ENCODE measurements around the gene GCFC2. TPM values are rescaled to one million over a fixed set of nuclear protein-coding genes. Genes with fewer than 3 reads are reported as not detected.
"Not testable (repeated sequence)": the region's sequence is repeated elsewhere in the genome, so short reads cannot be mapped to it uniquely, and the experiment has no call there.

The GCFC2 gene
- total RNA-seq, 1 donor from 2014 or later, result 27.8 TPM

DNA sequence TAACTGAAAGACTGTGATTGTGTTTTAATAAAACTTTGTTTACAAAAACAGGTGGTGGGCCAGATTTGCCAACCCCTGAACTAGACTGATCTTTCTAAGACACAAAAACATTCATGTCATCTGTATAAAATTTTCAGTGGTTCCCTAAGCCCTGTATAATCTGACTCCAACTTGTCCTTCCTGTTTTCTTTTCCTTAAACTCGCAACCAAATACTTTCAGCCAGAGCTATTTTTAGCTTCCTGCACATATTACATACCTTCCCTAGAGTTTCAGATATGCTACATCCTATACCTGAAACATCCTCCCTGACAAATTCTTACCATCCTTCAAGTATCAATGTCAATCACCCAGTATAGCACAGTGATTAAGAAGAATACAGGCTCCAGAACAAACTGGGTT, 4.8 kb downstream of the GCFC2 start:
- Mint-ChIP-seq H3K4me1 (ENCODE audit: low read depth) (peaks cover 17% of the 10 kb centered on the region), H3K27ac (no peak overlapping the region)

DNA sequence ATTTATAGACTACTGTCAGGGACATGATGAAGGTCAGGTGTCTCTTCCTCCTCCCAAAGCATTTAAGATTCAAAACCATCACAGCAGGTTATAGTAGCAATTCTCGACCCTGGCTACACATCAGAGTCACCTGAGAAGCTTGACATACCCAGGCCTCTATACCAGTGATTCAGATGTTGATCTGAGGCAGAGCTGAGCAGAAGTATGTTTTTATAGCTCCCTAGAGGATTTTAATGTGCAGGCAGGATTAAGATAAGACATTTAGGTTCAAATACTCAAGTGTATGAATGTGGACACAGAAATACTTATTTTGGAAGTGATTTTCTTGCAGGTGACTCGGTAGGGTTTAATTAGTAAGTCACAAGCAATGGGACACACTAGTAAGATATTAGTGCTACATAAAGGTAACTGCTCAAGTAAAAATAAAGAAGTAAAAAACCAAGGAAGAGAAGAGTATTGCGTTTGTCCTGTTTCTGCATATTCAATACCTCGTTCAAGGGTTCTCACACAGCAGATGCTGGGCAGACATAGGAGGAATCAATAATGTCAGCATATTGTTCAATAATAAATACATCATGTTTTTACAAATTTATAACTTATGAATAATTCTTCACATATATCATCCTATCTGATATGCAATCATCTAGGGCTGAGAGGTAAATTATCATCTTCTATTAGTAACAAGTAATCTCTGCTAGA, 7.0 kb downstream of the GCFC2 start:
- peaks cover 12% of the 10 kb centered on the region for H3K4me1 Mint-ChIP-seq (ENCODE audit: low read depth)
- peaks cover 38% of the 10 kb centered on the region for H3K36me3 Mint-ChIP-seq (ENCODE audit: insufficient read depth)
- H3K27ac Mint-ChIP-seq, result no peak overlapping the region
- no peaks in the 10 kb centered on the region for H3K9me3 Mint-ChIP-seq (ENCODE audit: low read depth)
- no peak for DNase-seq (ENCODE audit: low spot score, unreplicated experiment)
- no peaks in the 10 kb centered on the region for H3K27me3 Mint-ChIP-seq
- no peak overlapping the region for H3K4me3 Mint-ChIP-seq (ENCODE audit: low read depth)
- TF ChIP-seq, protein P1, sequence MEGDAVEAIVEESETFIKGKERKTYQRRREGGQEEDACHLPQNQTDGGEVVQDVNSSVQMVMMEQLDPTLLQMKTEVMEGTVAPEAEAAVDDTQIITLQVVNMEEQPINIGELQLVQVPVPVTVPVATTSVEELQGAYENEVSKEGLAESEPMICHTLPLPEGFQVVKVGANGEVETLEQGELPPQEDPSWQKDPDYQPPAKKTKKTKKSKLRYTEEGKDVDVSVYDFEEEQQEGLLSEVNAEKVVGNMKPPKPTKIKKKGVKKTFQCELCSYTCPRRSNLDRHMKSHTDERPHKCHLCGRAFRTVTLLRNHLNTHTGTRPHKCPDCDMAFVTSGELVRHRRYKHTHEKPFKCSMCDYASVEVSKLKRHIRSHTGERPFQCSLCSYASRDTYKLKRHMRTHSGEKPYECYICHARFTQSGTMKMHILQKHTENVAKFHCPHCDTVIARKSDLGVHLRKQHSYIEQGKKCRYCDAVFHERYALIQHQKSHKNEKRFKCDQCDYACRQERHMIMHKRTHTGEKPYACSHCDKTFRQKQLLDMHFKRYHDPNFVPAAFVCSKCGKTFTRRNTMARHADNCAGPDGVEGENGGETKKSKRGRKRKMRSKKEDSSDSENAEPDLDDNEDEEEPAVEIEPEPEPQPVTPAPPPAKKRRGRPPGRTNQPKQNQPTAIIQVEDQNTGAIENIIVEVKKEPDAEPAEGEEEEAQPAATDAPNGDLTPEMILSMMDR (IDR thresholded peaks at IDR 0.05; ENCODE audit: unreplicated experiment), result no peak

More for the DNA sequence above, 4.8 kb downstream of the GCFC2 start:
- H3K4me3 Mint-ChIP-seq (ENCODE audit: low read depth), result no peak overlapping the region
- no peaks in the 10 kb centered on the region for H3K27me3 Mint-ChIP-seq
- DNase-seq (ENCODE audit: low spot score, unreplicated experiment), result no peak
- H3K9me3 Mint-ChIP-seq (ENCODE audit: low read depth), result no peaks in the 10 kb centered on the region
- TF ChIP-seq, protein P1 (IDR thresholded peaks at IDR 0.05; ENCODE audit: unreplicated experiment), result no peak
- H3K36me3 Mint-ChIP-seq (ENCODE audit: insufficient read depth), result peaks cover 26% of the 10 kb centered on the region

DNA sequence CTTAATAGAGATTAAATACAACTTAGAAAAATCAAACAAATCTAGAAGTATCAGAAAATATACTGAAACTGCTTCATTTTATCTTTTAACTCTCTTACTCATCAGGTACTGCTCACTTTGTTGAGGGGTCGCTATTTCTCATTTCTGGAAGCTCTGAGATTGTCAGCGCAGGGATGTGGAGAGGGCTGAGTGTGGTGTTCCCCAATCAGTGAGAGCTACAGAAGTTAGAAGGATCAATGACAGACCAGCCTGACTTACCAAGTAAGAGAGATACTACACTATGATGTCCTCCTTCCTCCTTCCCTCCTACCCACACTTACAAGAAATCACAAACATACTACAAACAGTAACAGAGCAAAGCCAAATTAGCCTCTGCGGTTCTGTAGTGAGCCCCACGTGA, 8.1 kb downstream of the GCFC2 start:
- H3K4me1 Mint-ChIP-seq (ENCODE audit: low read depth), result peaks cover 5% of the 10 kb centered on the region
- TF ChIP-seq, protein P1 (IDR thresholded peaks at IDR 0.05; ENCODE audit: unreplicated experiment), result no peak
- H3K36me3 Mint-ChIP-seq (ENCODE audit: insufficient read depth), result peaks cover 48% of the 10 kb centered on the region
- DNase-seq (ENCODE audit: low spot score, unreplicated experiment), result no peak
- H3K9me3 Mint-ChIP-seq (ENCODE audit: low read depth), result no peaks in the 10 kb centered on the region
- H3K27ac Mint-ChIP-seq, result peak overlapping the region; percentile 73
- H3K27me3 Mint-ChIP-seq, result no peaks in the 10 kb centered on the region
- no peak overlapping the region for H3K4me3 Mint-ChIP-seq (ENCODE audit: low read depth)

DNA sequence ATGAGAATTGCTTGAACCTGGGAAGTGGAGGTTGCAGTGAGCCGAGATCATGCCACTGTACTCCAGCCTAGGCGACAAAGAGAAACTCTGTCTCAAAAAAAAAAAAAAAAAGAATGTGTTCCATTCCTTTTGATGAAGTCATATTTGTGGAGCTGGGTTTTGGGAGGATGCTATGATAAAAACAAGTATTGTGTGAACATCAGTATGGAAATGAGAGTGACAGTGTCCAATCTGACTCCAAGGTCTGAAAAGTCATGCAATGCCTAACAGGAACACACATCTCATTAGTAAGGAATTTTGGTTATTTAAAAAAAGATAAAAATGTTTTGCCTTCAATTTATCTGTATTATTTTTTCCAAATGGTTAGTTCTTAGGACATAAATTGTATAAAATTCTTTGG, 11.8 kb downstream of the GCFC2 start:
- no peaks in the 10 kb centered on the region for H3K27me3 Mint-ChIP-seq
- H3K4me1 Mint-ChIP-seq (ENCODE audit: low read depth), result no peaks in the 10 kb centered on the region
- peaks cover 46% of the 10 kb centered on the region for H3K36me3 Mint-ChIP-seq (ENCODE audit: insufficient read depth)
- no peak for DNase-seq (ENCODE audit: low spot score, unreplicated experiment)
- H3K9me3 Mint-ChIP-seq (ENCODE audit: low read depth), result no peaks in the 10 kb centered on the region
- H3K4me3 Mint-ChIP-seq (ENCODE audit: low read depth), result no peak overlapping the region
- TF ChIP-seq, protein P1 (IDR thresholded peaks at IDR 0.05; ENCODE audit: unreplicated experiment), result no peak
- no peak overlapping the region for H3K27ac Mint-ChIP-seq

DNA sequence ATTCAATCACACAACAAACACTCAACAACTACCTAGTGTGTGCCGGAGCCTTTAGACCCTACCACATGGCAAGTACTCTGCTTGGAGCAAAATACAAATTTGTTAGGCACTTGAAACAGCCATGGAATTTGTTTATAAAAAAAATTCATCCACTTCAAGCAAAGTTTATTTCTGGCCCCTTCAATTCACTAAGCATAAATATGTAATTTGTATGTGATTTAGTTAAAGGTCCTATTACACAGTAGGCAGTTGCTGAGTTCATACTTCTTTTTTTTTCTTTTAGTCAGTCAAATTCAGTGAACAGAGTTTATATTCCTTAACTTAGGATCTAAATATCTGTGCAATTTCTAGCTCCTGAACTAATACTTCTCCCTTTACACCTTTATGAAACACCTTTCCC, 22.5 kb downstream of the GCFC2 start:
- H3K4me1 Mint-ChIP-seq (ENCODE audit: low read depth), result peaks cover 2% of the 10 kb centered on the region
- H3K27me3 Mint-ChIP-seq, result no peaks in the 10 kb centered on the region
- peaks cover 6% of the 10 kb centered on the region for H3K9me3 Mint-ChIP-seq (ENCODE audit: low read depth)
- no peak overlapping the region for H3K27ac Mint-ChIP-seq
- TF ChIP-seq, protein P1 (IDR thresholded peaks at IDR 0.05; ENCODE audit: unreplicated experiment), result no peak
- H3K4me3 Mint-ChIP-seq (ENCODE audit: low read depth), result no peak overlapping the region
- peaks cover 32% of the 10 kb centered on the region for H3K36me3 Mint-ChIP-seq (ENCODE audit: insufficient read depth)
- no peak for DNase-seq (ENCODE audit: low spot score, unreplicated experiment)

DNA sequence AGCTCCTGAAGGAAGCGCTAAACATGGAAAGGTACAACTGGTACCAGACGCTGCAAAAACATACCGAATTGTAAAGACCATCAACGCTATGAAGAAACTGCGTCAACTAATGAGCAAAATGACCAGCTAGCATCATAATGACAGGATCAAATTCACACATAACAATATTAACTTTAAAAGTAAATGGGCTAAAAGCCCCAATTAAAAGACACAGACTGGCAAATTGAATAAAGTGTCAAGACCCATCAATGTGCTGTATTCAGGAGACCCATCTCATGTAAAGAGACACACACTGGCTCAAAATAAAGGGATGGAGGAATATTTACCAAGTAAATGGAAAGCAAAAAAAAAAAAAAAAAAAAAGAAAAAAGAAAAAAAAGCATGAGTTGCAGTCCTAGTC, 27.3 kb downstream of the GCFC2 start:
- H3K27me3 Mint-ChIP-seq; H3K9me3 Mint-ChIP-seq (ENCODE audit: low read depth); DNase-seq (ENCODE audit: low spot score, unreplicated experiment); H3K4me3 Mint-ChIP-seq (ENCODE audit: low read depth); H3K27ac Mint-ChIP-seq: not testable (repeated sequence)
- Mint-ChIP-seq H3K4me1 (ENCODE audit: low read depth) (peaks cover 10% of the 10 kb centered on the region), H3K36me3 (ENCODE audit: insufficient read depth) (peaks cover 36% of the 10 kb centered on the region)
